Measurements from ENCODE around the gene RBM6.

- TF ChIP-seq, protein P1, sequence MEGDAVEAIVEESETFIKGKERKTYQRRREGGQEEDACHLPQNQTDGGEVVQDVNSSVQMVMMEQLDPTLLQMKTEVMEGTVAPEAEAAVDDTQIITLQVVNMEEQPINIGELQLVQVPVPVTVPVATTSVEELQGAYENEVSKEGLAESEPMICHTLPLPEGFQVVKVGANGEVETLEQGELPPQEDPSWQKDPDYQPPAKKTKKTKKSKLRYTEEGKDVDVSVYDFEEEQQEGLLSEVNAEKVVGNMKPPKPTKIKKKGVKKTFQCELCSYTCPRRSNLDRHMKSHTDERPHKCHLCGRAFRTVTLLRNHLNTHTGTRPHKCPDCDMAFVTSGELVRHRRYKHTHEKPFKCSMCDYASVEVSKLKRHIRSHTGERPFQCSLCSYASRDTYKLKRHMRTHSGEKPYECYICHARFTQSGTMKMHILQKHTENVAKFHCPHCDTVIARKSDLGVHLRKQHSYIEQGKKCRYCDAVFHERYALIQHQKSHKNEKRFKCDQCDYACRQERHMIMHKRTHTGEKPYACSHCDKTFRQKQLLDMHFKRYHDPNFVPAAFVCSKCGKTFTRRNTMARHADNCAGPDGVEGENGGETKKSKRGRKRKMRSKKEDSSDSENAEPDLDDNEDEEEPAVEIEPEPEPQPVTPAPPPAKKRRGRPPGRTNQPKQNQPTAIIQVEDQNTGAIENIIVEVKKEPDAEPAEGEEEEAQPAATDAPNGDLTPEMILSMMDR (IDR thresholded peaks at IDR 0.05) = no peak
- no peak for TF ChIP-seq POLR2A (IDR thresholded peaks at IDR 0.05)
- no peak for TF ChIP-seq POLR2AphosphoS5 (IDR thresholded peaks at IDR 0.05)
Observed at GRCh38 chr3:49994476-49994875, 54.5 kb downstream of the RBM6 start.
